ENCODE measurements around the gene SLC16A4.
"Not testable (repeated sequence)": the region's sequence is repeated elsewhere in the genome, so short reads cannot be mapped to it uniquely, and the experiment has no call there.

Gene SLC16A4

DNA sequence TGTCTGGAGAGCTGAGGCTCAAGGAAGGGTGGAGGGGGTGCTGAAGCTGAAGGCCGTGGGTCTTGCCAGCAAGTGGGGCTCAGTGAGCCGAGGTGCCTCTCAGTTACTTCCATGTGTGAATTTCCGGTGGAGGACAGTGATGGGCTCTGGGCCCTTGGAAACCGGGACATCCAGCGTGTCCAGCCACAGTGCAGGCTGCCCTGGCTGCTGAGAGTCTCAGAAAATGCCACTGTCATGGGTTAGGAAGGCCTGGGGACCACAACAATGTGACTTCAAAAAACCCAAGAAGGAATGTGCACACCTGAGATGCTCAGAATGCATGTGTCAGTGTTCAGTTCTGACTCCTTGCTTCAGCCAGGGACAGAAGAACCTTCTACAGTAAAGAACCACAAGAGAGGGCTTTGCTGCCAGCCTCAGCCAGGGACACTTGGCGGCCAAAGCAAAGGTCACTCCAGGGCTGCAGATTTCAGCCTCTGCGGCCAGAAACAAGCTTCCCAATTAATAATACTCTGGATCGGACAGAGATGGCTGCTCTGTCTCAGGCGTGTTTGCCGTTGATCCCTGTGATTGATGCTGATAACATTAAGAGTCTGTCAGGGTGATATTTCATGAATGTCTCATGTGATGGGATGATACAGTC lies 29.3 kb upstream of the SLC16A4 start:
- peaks cover 8% of the 10 kb centered on the region for H3K27me3 Mint-ChIP-seq
- DNase-seq (no peak), ATAC-seq (no peak)
- peaks cover 5% of the 10 kb centered on the region for H3K4me1 Mint-ChIP-seq
- no peak overlapping the region for H3K27ac Mint-ChIP-seq
- no peaks in the 10 kb centered on the region for H3K9me3 Mint-ChIP-seq
- H3K4me3 Mint-ChIP-seq = no peak overlapping the region

DNA sequence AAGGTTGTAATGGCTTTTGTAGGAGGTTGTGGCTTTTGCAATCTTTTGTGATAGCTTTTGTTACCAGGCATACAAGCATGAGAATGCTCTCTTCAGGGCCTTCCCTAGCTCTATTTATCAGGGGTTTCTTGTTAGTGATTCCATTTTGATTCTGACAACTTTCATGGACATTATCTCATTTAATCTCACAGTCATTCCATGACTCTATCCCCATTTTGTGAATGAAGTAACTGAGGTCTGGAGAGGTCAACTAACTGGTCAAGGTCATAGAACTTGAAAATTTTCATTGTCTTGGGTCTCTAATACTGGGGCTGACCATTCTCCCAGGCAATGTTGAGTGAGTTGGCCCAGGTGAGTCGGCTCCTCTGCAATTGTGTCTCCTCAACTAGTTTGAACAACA lies 27.9 kb upstream of the SLC16A4 start:
- no peaks in the 10 kb centered on the region for H3K9me3 Mint-ChIP-seq

DNA sequence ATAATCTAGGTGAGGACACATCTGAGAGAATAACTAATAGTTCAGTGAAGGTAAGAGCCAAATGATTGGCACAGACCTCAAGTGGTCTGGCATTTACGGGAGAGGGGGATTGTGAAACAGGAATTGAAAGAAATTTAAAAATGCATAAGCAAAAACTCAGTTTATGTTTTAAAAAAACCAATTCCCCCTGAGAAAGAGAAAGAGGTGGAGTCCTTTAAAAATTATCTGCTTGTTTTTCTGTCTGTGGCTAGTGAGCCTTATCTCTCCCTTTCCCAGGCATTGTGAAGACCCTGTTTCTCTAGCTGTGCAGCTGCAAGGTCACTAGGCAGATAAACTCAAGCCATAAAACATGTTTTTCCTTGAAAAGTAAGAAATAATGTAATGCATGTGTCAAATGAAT lies 22.2 kb upstream of the SLC16A4 start:
- not testable (repeated sequence) for ATAC-seq, H3K27me3 Mint-ChIP-seq, H3K9me3 Mint-ChIP-seq, H3K27ac Mint-ChIP-seq, H3K4me3 Mint-ChIP-seq, DNase-seq
- peaks cover 15% of the 10 kb centered on the region for H3K4me1 Mint-ChIP-seq

More for the DNA sequence above, 27.9 kb upstream of the SLC16A4 start:
- no peak overlapping the region for H3K4me3 Mint-ChIP-seq
- no peak for DNase-seq
- ATAC-seq = no peak
- peaks cover 2% of the 10 kb centered on the region for H3K27me3 Mint-ChIP-seq
- no peak overlapping the region for H3K27ac Mint-ChIP-seq
- H3K4me1 Mint-ChIP-seq = peaks cover 5% of the 10 kb centered on the region

DNA sequence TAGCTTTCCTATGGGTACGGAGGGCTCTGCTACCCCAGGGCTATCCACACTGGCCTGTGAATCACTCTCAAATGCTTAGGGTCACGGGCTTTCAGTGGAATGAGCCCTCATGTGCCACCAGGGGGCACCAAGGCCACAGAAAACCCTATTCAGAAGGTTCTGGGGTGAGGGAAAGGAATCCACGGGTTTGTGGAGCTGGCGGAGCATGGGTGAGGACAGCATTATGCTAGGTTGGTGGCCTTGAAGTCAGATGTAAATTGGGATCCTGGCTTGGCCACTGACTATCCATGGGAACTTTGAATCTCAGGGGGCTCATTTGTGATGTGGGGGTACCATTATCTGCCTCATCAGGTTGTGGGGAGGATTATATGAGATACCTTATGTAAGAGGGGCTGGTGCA lies 21.8 kb upstream of the SLC16A4 start:
- H3K27ac Mint-ChIP-seq = peak overlapping the region in 1 of 2 donors; percentile 29
- no peaks in the 10 kb centered on the region for H3K27me3 Mint-ChIP-seq
- H3K9me3 Mint-ChIP-seq = no peaks in the 10 kb centered on the region
- ATAC-seq = peak; percentile 57
- H3K4me3 Mint-ChIP-seq = no peak overlapping the region
- DNase-seq = peak; percentile 43 to 55
- peaks cover 20% of the 10 kb centered on the region for H3K4me1 Mint-ChIP-seq

DNA sequence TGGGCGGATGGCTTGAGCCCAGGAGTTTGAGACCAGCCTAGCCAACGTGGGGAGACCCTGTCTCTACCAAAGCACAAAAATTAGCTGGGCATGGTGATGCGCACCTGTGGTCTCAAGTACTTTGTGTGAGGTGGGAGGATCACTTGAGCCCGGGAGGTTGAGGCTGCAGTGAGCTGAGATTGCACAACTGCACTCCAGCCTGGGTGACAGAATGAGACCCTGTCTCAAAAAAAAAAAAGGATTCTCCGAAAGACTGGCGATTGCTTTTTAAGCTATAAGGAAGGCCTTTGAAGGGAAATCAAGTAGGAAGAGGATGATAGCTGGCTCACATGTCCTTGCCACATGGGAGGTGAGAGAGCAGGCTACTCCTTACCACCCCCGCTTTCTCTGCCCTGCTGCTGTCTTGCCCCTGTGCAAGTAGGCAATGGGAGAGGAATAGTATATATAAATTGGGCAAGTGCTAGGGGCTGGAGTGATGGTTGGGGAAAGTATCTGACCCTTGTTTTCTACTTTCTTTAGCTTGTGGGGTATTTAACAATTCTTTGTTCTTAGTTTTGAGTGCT lies 20.4 kb upstream of the SLC16A4 start:
- ATAC-seq = no peak
- Mint-ChIP-seq H3K4me1 (peaks cover 22% of the 10 kb centered on the region), H3K4me3 (no peak overlapping the region)

DNA sequence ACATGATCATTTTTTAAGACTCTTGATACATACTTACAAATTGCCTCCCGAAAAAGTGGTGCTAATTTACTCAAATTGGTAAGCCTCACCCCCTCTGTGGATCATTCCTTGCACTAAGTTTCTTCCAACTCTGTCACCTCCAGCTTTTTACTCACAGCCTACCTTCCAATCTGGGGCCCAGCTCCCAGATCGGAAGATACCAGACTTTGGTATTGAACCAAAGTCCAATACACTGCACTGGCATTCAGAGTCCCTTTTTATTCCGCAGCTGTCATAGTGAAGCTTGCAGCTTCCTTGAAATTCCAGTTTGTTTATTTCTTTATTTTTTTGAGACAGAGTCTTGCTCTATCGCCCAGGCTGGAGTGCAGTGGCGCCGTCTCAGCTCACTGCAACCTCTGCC lies 18.5 kb upstream of the SLC16A4 start:
- no peak overlapping the region for H3K4me3 Mint-ChIP-seq
- no peak overlapping the region for H3K27ac Mint-ChIP-seq
- DNase-seq = no peak
- H3K27me3 Mint-ChIP-seq = no peaks in the 10 kb centered on the region
- H3K4me1 Mint-ChIP-seq = peaks cover 27% of the 10 kb centered on the region
- ATAC-seq = no peak
- H3K9me3 Mint-ChIP-seq = no peaks in the 10 kb centered on the region

More for the DNA sequence above, 20.4 kb upstream of the SLC16A4 start:
- no peaks in the 10 kb centered on the region for H3K27me3 Mint-ChIP-seq
- no peak for DNase-seq
- H3K9me3 Mint-ChIP-seq = no peaks in the 10 kb centered on the region
- no peak overlapping the region for H3K27ac Mint-ChIP-seq

DNA sequence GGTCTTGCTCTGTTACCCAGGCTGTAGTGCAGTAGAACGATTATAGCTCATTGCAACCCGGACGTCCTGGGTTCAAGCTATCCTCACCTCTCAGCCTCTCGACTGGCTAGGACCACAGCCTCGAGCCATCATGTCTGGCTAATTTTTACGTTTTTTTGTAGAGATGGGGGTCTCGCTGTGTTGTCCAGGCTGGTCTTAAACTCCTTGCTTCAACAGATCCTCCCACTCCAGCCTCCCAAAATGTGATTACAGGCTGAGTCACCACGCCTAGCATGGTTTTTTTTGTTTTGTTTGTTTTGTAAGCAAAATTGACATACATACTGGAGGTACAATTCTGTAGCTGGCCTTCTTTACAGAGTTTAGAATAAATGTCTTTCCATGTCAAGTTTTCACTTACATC lies 17.7 kb upstream of the SLC16A4 start:
- no peak overlapping the region for H3K27ac Mint-ChIP-seq
- ATAC-seq (no peak), DNase-seq (no peak)
- no peaks in the 10 kb centered on the region for H3K27me3 Mint-ChIP-seq
- H3K4me3 Mint-ChIP-seq = peak overlapping the region; percentile 97 to 99
- no peaks in the 10 kb centered on the region for H3K9me3 Mint-ChIP-seq
- H3K4me1 Mint-ChIP-seq = peaks cover 27% of the 10 kb centered on the region

DNA sequence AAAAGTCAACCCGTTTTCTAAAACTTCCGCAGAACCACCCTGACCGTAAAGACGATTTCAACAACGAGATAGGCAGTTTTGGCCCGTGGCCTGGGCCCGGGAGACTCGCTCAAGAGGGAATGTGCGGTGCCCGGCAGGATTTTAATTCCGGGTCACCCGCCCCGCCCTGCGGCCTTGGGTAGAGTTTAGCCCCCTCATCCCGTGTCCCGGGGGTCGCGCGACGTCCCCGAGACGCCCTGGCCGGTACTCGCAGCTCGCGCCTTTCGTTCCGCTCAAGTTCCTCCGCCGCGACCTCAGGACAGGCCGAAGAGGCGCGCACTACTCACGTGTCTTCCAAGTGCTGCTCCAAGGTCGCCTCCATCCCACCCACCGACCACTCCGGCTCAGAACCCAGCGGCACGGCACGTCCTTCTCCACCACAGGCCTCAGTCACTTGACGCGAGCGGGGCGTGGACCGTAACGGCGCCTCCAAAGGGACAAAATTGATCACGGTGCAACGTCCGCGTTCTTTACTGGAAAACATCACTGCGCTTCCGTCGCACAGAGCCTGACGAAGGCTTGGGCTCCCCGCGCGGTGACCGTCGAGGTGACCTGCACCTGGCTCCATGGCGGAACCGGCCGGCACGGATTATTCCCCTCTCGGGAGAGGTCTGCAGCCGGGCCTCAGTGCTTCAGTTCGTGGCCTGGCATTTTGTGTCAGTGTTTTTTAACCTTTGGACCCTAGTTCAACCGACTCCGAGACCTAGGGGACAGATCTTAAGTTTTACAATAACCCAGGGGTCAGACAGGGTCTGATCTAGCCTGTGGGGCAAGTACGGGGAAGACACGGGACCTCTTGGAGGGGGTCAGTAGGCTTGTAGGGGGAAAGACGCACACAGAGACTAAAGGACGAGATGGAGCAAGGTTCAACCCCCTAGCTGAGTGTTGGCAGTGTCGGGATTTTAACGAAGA lies 16.7 kb upstream of the SLC16A4 start, which contains the start of gene LAMTOR5:
Gene LAMTOR5, minus strand, starts transcription at position 435 of the 951 bp plus-strand sequence. Its CDS starts 74 bp downstream, at position 361.
- peak; percentile 89 to 93 for DNase-seq
- Mint-ChIP-seq H3K4me1 (peaks cover 27% of the 10 kb centered on the region), H3K27ac (peak within 1 kb of the TSS; percentile 99), H3K27me3 (no peaks in the 10 kb centered on the region), H3K4me3 (peak within 1 kb of the TSS; percentile 97 to 99), H3K9me3 (no peaks in the 10 kb centered on the region)
- peak; percentile 97 for ATAC-seq

DNA sequence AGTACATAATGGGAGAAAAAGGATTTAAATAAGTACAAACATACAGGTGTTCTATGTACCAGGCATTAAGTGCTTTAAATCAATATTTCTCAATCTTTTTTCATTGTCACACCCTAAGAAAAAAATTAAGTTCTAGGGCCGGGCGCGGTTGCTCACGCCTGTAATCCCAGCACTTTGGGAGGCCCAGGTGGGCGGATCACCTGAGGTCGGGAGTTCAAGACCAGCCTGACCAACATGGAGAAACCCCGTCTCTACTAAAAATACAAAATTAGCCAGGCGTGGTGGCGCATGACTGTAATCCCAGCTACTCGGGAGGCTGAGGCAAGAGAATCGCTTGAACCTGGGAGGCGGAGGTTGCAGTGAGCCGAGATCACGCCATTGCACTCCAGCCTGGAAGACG lies 15.6 kb upstream of the SLC16A4 start:
- Mint-ChIP-seq H3K4me3 (peak overlapping the region; percentile 97 to 99), H3K4me1 (peaks cover 27% of the 10 kb centered on the region), H3K27ac (peak overlapping the region; percentile 99)
- H3K9me3 Mint-ChIP-seq, H3K27me3 Mint-ChIP-seq, ATAC-seq, DNase-seq: not testable (repeated sequence)

DNA sequence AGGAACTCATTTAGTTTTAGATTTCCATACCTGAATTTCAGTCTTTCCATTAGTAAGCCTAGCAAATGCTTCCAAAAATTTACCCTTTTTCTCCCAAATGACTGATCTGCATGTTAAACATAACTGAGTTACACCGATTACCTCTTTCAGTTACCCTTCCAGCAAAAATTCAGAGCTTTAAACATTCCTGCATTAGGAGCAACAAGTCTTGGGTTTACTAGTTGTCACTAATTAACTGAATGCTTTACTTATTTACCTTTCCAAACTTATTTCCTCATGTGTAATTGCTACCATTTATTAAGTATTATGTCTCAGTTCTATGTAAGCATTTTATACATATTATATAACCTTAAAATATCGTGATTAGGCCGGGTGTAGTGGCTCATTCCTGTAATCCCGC lies 13.6 kb upstream of the SLC16A4 start:
- no peak overlapping the region for H3K4me3 Mint-ChIP-seq
- DNase-seq = no peak

DNA sequence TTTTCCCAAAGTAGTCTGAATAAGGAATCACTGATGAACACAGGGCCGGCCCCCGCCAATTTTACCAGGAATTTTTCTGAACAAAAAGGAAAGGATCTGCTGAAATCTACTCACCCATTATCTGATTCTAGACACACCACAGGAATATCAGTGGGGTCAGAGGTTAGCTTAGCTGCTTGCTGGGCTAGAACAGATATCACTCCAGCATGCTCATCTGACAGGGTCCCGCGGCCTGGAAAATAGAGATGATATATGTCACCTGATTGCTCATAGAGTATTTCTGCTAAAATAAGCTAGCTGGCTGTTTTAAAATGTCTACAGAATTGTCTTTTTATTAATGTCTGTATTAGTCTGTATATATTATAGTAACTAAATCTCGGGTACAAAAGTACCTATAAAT lies 13.0 kb upstream of the SLC16A4 start:
- H3K27me3 Mint-ChIP-seq = no peaks in the 10 kb centered on the region
- H3K9me3 Mint-ChIP-seq = no peaks in the 10 kb centered on the region
- no peak overlapping the region for H3K4me3 Mint-ChIP-seq
- no peak for ATAC-seq
- H3K4me1 Mint-ChIP-seq = peaks cover 17% of the 10 kb centered on the region
- DNase-seq = no peak
- H3K27ac Mint-ChIP-seq = no peak overlapping the region

More for the DNA sequence above, 13.6 kb upstream of the SLC16A4 start:
- H3K27me3 Mint-ChIP-seq = no peaks in the 10 kb centered on the region
- no peak for ATAC-seq
- no peak overlapping the region for H3K27ac Mint-ChIP-seq
- peaks cover 23% of the 10 kb centered on the region for H3K4me1 Mint-ChIP-seq
- no peaks in the 10 kb centered on the region for H3K9me3 Mint-ChIP-seq

DNA sequence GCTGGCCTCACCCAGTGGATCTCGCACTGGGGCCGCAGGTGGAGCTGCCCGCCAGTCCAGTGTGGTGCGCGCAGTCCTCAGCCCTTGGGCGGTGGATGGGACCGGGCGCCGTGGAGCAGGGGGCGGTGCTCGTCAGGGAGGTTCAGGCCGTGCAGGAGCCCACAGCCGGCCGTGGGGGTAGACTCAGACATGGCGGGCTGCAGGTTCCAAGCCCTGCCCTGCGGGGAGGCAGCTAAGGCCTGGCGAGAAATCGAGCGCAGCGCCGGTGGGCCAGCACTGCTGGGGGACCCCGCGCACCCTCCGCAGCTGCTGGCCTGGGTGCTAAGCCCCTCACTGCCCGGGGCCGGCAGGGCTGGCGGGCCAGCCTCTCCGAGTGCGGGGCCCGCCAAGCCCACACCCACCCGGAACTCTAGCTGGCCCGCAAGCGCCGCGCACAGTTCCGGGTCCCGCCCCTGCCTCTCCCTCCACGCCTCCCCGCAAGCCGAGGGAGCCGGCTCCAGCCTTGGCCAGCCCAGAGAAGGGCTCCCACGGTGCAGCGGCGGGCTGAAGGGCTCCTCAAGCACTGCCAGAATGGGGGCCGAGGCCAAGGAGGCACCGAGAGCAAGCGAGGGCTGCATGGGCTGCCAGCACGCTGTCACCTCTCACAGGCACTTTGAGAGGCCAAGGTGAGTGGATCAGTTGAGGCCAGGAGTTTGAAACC lies 5.6 kb upstream of the SLC16A4 start:
- H3K4me3 Mint-ChIP-seq, H3K27ac Mint-ChIP-seq, H3K27me3 Mint-ChIP-seq, ATAC-seq, H3K9me3 Mint-ChIP-seq, H3K4me1 Mint-ChIP-seq, DNase-seq: not testable (repeated sequence)

DNA sequence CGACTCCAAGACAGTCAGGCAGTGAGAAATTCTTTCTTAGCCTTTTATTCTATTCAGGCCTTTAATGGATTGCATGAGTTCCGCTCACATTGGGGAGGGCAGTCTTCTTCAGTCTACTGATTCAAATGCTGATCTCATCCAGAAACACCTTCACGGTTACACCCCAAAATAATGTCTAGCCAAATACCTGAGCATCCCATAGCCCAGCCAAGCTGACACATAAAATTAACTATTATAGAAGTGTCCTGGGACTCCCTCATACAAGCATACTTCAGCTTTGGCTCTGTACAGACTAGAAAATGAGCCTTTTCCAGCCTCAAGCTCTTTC lies 3.6 kb upstream of the SLC16A4 start:
- H3K4me3 Mint-ChIP-seq = no peak overlapping the region
- no peak overlapping the region for H3K27ac Mint-ChIP-seq
- H3K4me1 Mint-ChIP-seq = no peaks in the 10 kb centered on the region
- no peaks in the 10 kb centered on the region for H3K27me3 Mint-ChIP-seq
- no peaks in the 10 kb centered on the region for H3K9me3 Mint-ChIP-seq
- ATAC-seq = no peak
- DNase-seq = no peak

DNA sequence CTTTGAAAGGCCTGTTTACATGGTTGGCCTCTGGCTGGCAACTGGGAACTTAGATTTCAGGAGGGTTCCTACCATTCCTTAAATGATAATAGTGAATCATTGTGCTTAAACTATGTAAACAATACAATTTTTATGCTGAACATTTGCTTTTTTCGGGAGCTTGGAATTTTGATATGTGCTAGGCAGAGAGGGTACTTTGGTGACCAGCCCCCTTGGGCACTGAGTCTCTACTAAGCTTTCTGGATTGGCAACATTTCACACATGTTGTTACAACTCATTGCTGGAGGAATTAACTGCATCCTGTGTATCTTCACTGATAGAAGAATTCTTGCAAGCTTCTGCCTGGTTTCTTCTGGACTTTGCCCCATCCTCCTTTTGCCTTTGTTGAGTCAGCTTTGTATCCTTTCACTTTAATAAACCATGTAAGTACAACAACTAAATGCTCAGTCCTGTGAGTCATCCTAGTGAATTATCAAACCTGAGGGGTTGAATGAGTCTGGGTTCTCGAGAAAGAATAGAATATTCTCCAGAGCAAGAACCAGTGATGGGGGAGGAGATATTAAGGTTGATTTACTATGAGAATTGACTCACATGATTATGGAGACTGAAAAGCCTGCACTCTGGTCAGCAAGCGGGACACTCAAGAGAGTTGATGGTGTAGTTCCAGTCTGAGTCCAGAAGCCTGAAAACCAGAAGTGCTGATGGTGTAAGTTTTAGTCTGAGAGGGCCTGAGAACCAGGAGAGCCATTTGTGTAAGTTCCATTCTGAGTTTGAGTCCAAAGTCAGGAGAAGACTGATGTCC lies 3.1 kb upstream of the SLC16A4 start:
- peak overlapping the region in 1 of 2 donors; percentile 50 for H3K27ac Mint-ChIP-seq
- ATAC-seq = no peak

DNA sequence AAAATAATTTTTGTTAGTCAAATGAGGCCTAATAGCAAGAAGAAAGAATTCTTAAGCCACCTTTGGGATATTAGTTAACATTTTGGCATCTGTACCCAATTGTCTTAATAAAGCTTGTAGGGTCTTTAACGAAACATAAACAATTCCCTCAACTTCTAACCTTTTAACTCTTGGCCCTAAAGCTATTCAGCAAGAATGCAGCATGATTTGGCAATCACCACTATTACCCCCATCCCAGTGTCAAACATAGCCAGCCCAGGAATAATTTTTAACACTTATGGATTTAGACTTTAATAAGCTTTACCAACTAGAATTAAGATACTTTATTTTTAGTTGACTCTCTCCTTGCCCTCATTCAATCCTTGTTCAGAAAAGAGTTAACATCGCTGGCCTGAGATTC lies 2.5 kb upstream of the SLC16A4 start:
- DNase-seq (no peak), ATAC-seq (no peak)
- H3K27me3 Mint-ChIP-seq = no peaks in the 10 kb centered on the region
- no peaks in the 10 kb centered on the region for H3K4me1 Mint-ChIP-seq
- no peaks in the 10 kb centered on the region for H3K9me3 Mint-ChIP-seq
- no peak overlapping the region for H3K4me3 Mint-ChIP-seq
- no peak overlapping the region for H3K27ac Mint-ChIP-seq

More for the DNA sequence above, 3.1 kb upstream of the SLC16A4 start:
- Mint-ChIP-seq H3K4me3 (no peak overlapping the region), H3K9me3 (no peaks in the 10 kb centered on the region), H3K27me3 (no peaks in the 10 kb centered on the region), H3K4me1 (no peaks in the 10 kb centered on the region)
- no peak for DNase-seq

Data from stimulated activated naive CD8-positive, alpha-beta T cell treated with anti-CD3 and anti-CD28 coated beads, Interleukin-15, amount 100 ng/mL, for 72 hours (primary cell).